Measurements from ENCODE around the gene KMT2E.

GRCh38 chr7:105127179-105127578 lies 113.2 kb downstream of the KMT2E start:
- TF ChIP-seq CTCF (IDR thresholded peaks at IDR 0.05) (no peak), POLR2A (IDR thresholded peaks at IDR 0.05) (no peak)

All from prostate gland (tissue), 2 donors.